Thyroid gland (tissue), 4 donors: Measurements from ENCODE around the gene ITPR2.
"Not testable (repeated sequence)": the region's sequence is repeated elsewhere in the genome, so short reads cannot be mapped to it uniquely, and the experiment has no call there.

Source experiments
- POLR2A ChIP-seq, 2 donors: fragments of 450-650 bp; IDR thresholded peaks; one replicate each; pipeline ENCODE4 v1.6.1; 2017; ENCODE audit warnings: antibody characterized with exemption in 2 of 2, mild to moderate bottlenecking in 2 of 2, moderate library complexity in 1 of 2
- TF ChIP-seq, protein P1 (sequence below), 6 experiments: fragments of 200-600 bp in 3 of 6; fragments of 450-650 bp in 3 of 6; sonication (generic) in 3 of 6; IDR thresholded peaks; one replicate each; pipeline ENCODE4 v1.5.1; 2016 to 2019; ENCODE audit warnings: antibody characterized with exemption in 6 of 6, mild to moderate bottlenecking in 2 of 6, inconsistent platforms in 1 of 6, moderate library complexity in 1 of 6

DNA sequence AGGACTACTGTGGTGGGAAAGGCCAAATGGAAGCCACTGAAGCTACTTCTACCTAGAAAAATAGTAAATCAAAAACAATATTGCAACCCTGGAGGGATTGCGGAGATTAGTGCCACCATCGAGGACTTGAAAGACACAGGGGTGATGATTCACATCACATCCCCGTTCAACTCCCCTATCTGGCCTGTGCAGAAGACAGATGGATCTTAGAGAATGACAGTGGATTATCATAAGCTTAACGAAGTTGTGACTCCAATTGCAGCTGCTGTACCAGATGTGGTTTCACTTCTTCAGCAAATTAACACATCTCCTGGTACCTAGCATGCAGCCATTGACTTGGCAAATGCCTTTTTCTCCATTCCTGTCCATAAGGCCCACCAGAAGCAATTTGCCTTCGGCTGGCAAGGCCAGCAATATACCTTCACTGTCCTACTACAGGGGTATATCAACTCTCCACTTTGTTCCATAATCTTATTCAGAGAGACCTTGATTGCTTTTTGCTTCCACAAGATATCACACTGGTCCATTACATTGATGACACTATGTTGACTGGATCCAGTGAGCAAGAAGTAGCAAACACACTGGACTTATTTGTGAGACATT is 54.7 kb downstream of the ITPR2 start:
- TF ChIP-seq, protein P1, sequence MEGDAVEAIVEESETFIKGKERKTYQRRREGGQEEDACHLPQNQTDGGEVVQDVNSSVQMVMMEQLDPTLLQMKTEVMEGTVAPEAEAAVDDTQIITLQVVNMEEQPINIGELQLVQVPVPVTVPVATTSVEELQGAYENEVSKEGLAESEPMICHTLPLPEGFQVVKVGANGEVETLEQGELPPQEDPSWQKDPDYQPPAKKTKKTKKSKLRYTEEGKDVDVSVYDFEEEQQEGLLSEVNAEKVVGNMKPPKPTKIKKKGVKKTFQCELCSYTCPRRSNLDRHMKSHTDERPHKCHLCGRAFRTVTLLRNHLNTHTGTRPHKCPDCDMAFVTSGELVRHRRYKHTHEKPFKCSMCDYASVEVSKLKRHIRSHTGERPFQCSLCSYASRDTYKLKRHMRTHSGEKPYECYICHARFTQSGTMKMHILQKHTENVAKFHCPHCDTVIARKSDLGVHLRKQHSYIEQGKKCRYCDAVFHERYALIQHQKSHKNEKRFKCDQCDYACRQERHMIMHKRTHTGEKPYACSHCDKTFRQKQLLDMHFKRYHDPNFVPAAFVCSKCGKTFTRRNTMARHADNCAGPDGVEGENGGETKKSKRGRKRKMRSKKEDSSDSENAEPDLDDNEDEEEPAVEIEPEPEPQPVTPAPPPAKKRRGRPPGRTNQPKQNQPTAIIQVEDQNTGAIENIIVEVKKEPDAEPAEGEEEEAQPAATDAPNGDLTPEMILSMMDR (IDR thresholded peaks at IDR 0.05) = not testable (repeated sequence)
- not testable (repeated sequence) for TF ChIP-seq POLR2A (IDR thresholded peaks at IDR 0.05)
